Measurements from ENCODE around the gene CCDC74A.
"Not testable (repeated sequence)": the region's sequence is repeated elsewhere in the genome, so short reads cannot be mapped to it uniquely, and the experiment has no call there.

Gene CCDC74A

GRCh38 chr2:131529864-131530445 lies 2.3 kb downstream of the CCDC74A start:
- DNase-seq = not testable (repeated sequence)

DNA sequence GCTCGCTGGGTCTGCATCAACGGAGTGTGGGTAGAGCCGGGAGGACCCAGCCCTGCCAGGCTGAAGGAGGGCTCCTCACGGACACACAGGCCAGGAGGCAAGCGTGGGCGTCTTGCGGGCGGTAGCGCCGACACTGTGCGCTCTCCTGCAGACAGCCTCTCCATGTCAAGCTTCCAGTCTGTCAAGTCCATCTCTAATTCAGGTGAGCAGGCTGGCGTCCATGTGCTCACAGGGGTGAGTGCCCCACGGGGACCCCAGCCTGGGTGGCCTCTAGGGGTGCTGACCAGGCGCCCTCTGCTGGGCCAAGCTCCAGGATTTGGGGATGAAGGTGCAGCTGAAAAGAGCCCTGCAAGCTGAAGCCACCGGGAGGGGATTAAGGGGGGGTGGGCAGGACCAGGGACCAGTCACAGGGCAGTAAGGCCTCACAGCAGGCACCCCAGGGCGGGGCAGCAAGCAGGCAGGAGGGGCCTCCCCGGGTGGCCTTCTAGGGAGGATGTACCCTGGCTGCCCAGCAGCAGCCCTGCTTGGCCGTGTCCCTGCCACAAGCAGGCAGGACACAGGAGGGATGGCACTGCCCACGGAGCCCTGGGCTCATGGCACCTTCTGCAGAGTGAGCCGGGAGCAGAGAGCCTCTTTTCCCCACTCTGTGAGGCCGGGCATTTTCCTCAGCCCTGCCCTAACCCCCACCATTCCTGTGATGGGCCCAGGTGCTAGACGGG lies 3.1 kb downstream of the CCDC74A start:
- DNase-seq = not testable (repeated sequence)

- DNase-seq = not testable (repeated sequence)
Observed at GRCh38 chr2:131531547-131532185, 4.0 kb downstream of the CCDC74A start.

DNA sequence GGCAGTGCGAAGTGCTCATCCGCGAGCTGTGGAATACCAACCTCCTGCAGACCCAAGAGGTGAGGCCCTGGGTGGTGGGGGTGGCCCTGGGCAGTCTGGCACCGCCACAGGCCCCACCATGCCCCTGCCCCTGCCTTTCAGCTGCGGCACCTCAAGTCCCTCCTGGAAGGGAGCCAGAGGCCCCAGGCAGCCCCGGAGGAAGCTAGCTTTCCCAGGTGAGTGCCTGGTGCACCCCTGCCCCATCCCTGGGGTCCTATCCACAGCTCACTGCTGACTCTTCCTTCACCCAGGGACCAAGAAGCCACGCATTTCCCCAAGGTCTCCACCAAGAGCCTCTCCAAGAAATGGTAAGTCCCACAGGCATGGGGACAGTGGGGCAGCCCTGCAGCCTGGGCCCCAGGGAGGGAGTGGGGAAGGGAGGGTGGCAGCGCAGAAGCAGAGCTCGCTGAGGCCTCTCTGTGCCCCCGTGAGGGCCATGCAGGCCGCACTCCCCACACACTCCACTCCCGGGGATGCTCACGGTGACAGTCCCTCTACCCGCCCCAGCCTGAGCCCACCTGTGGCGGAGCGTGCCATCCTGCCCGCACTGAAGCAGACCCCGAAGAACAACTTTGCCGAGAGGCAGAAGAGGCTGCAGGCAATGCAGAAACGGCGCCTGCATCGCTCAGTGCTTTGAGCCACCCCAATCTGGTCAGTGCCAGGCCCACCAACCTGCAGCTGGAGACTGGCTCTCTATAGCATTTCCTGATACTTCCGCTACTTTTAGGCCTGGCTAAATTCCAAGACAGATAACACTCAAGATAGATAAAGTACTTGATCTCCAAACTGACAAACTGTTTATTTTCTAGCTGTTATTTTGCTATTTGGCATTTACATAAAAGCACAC lies 5.3 kb downstream of the CCDC74A start:
- not testable (repeated sequence) for DNase-seq

- not testable (repeated sequence) for DNase-seq
Observed at GRCh38 chr2:131533609-131534316, 6.1 kb downstream of the CCDC74A start.

GRCh38 chr2:131534317-131534672 lies 6.6 kb downstream of the CCDC74A start:
- DNase-seq = not testable (repeated sequence)

- DNase-seq = not testable (repeated sequence)
Observed at GRCh38 chr2:131534965-131535364, 7.3 kb downstream of the CCDC74A start.

DNA sequence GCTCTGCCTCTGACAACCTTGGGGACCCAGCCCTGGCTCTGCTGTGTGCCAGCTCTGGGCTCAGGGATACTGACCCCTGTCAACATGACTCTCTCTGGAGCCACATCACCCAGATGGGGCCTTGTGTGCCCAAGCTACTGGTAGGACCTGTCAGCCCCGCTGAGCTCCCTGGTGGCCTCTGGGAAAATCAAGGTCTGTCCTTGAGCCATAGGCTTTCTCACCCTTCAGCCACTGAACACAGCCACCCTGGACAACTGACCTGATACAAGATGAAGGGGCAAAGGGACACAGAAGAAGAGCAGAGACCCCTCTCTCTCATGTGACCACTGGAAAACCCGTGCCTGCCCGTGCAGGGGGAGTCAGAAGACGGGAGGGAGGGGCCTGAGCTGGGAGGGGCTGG lies 7.8 kb downstream of the CCDC74A start:
- DNase-seq = no peak

GRCh38 chr2:131535951-131536826 lies 8.5 kb downstream of the CCDC74A start:
- not testable (repeated sequence) for DNase-seq

DNA sequence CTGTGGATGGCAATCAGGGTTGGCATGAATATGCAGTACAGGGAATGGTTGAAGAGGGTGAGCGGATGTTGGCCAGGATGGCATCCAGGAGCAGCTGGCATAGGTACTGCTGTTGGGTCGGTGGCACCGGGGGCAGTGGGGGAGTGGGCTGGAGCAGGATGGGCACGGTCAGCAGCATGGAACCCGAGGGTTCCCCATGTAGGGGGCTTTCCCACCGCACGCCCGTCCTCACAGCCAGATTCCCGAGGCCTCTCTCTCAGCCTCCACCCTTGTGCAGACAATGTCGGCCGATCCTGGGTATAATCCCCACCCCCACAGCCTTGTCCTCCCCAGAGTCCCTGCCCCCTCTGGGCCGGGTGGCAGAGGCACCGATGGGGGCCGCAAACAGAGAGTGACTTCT lies 9.2 kb downstream of the CCDC74A start:
- DNase-seq = not testable (repeated sequence)

- not testable (repeated sequence) for DNase-seq
Observed at GRCh38 chr2:131538856-131539255, 11.2 kb downstream of the CCDC74A start.

GRCh38 chr2:131542438-131543384 lies 15.0 kb downstream of the CCDC74A start:
- DNase-seq = no peak

- no peak for DNase-seq
Observed at GRCh38 chr2:131543385-131543891, 15.8 kb downstream of the CCDC74A start.

- not testable (repeated sequence) for DNase-seq
Observed at GRCh38 chr2:131544006-131544812, 16.5 kb downstream of the CCDC74A start.

DNA sequence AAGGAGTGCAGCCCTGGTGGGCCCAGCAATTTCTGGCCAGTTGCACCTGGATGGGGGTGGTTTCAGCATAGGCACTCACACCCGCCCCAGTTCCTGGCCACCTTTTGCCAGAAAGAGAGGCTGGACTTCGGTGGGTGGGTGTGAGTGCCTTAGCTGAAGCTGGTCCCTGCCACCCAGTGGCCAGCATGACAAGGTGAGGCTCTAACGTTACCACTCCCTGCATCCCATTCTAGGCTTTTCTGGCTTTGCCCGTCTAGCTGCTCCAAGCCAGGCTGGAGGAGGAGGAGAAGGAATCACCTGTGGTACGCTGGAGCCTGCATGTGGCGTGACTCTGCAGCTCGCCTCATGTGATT lies 17.1 kb downstream of the CCDC74A start:
- not testable (repeated sequence) for DNase-seq

DNA sequence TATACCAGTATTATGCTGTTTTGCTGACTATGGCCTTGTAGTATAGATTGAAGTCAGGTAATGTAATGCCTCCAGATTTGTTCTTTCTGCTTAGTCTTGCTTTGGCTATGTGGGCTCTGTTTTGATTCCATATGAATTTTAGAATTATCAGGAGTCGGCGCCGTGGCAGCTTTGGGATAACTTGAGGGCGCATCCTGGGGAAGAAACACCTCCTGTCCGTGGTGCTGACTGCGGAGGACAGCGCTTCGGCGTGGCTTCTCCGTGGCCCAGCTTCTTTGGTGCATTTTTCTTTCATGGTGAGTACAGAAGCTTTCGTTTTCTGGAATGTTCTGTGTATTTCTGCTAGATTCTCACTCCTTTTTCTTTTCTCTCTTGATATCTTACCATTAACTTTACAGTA lies 25.2 kb downstream of the CCDC74A start:
- DNase-seq = no peak

- no peak for DNase-seq
Observed at GRCh38 chr2:131556998-131557397, 29.3 kb downstream of the CCDC74A start.

GRCh38 chr2:131557558-131558321 lies 30.1 kb downstream of the CCDC74A start:
- DNase-seq = no peak

Measured in activated CD4-positive, alpha-beta T cell treated with anti-CD3 and anti-CD28 coated beads, Interleukin-2, amount 50 U/mL, for 16 hours (primary cell).